IPS-20b (cell line): ENCODE data around the gene IFITM10.
"Not testable (repeated sequence)": the region's sequence is repeated elsewhere in the genome, so short reads cannot be mapped to it uniquely, and the experiment has no call there.

Experiments
- H3K27ac ChIP-seq: one replicate; pipeline ENCODE4 v1.5.1; 2013; ENCODE audit warnings: low read length
- H3K27me3 ChIP-seq: 2 replicates; pipeline ENCODE4 v1.6.1; 2013; ENCODE audit warnings: mild to moderate bottlenecking, low read length, inconsistent platforms; ENCODE audit not compliant: insufficient read depth
- H3K36me3 ChIP-seq: 2 replicates; pipeline ENCODE4 v1.6.1; 2013; ENCODE audit warnings: low read depth, mild to moderate bottlenecking, inconsistent platforms, low read length, moderate library complexity; ENCODE audit not compliant: insufficient read depth
- H3K4me1 ChIP-seq: 2 replicates; pipeline ENCODE4 v1.6.1; 2013; ENCODE audit warnings: mild to moderate bottlenecking, control low read depth, inconsistent platforms, low read length, moderate library complexity; ENCODE audit not compliant: insufficient read depth
- H3K4me3 ChIP-seq: 2 replicates; pipeline ENCODE4 v1.5.1; 2013; ENCODE audit warnings: mild to moderate bottlenecking, low read length, inconsistent platforms
- H3K9ac ChIP-seq: 2 replicates; pipeline ENCODE4 v1.6.1; 2013; ENCODE audit warnings: low read depth, mild to moderate bottlenecking, inconsistent platforms, low read length, moderate library complexity
- H3K9me3 ChIP-seq: 2 replicates; pipeline ENCODE4 v1.6.1; 2013; ENCODE audit warnings: mild to moderate bottlenecking, low read depth, low read length, inconsistent platforms; ENCODE audit not compliant: insufficient read depth

Gene IFITM10

GRCh38 chr11:1684886-1685874, 65.2 kb downstream of the IFITM10 start:
- H3K9ac ChIP-seq = not testable (repeated sequence)

DNA sequence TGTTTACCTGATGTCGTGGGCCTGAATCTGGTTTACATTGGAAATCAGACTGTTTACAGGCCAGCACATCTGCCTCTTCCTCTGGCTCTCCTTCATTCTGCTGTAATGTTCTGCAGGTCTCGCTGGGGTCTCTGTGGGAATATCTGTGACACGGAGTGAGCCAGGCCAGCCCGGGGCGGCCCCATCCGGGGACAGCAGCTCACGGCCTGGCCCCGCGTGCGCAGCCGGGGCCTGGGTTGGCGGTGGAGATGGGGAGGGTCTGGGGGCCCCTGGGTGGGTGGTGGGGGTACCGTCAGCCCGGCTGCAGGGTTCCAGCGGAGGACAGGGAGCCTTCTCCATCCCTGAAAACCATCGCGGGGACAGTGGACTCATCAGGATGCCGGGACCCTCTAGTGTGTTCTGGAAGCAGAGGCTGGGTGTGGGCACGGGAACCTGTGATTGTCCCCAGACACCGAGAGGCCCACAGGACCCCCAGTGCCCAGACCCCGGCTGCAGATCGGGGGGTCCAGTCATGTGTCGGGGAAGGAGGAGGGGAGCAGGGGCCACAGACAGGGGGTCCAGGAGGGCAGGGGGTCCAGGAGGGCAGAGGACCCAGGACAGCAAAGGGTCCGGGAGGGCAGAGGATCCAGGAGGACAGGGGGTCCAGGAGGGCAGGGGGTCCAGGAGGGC, 66.4 kb downstream of the IFITM10 start:
- not testable (repeated sequence) for H3K9me3 ChIP-seq

More at GRCh38 chr11:1684886-1685874, 65.2 kb downstream of the IFITM10 start:
- H3K4me3 ChIP-seq, H3K27me3 ChIP-seq, H3K36me3 ChIP-seq, H3K4me1 ChIP-seq, H3K9me3 ChIP-seq, H3K27ac ChIP-seq: not testable (repeated sequence)

GRCh38 chr11:1683216-1683615, 67.2 kb downstream of the IFITM10 start:
- H3K9me3 ChIP-seq, H3K4me3 ChIP-seq, H3K27me3 ChIP-seq, H3K27ac ChIP-seq, H3K9ac ChIP-seq, H3K36me3 ChIP-seq, H3K4me1 ChIP-seq: not testable (repeated sequence)

More for the DNA sequence above, 66.4 kb downstream of the IFITM10 start:
- not testable (repeated sequence) for H3K4me3 ChIP-seq, H3K27me3 ChIP-seq, H3K4me1 ChIP-seq, H3K9ac ChIP-seq, H3K27ac ChIP-seq, H3K36me3 ChIP-seq
